PC-3 (cell line): ENCODE data around the gene TUBGCP2. TPM values are rescaled to one million over a fixed set of nuclear protein-coding genes. Genes with fewer than 3 reads are reported as not detected.

ENCODE experiments used
- ATAC-seq: fragments of 200-7000 bp; cut with Tn5 transposase; 2 replicates; pipeline ENCODE4 v1.9.1; 2020; ENCODE audit warnings: mild to moderate bottlenecking, moderate library complexity
- BruUV-seq: library from RNA; stranded (reverse); fragments of 400-500 nt; replicated peaks from 2 replicates; lab custom pipeline; 2021; lab: Mats Ljungman, UMichigan
- CTCF ChIA-PET: fragments of 300-600 bp; sonication (Branson Sonifier 250); formaldehyde crosslinking; loops from one replicate; lab custom pipeline; 2022; ENCODE audit warnings: antibody characterized with exemption; lab: Charles Lee
- POLR2A ChIA-PET: fragments of 300-600 bp; sonication (Branson Sonifier 250); formaldehyde crosslinking; loops from one replicate; lab custom pipeline; 2022; ENCODE audit warnings: antibody characterized with exemption; ENCODE audit not compliant: unreplicated experiment; lab: Charles Lee
- DNase-seq: peaks from one replicate; pipeline ENCODE4 v3.0.0-alpha.2; 2015
- H2AFZ ChIP-seq: fragments of 300-600 bp; sonication (generic); 2 replicates; pipeline ENCODE4 v1.6.0; 2016; ENCODE audit warnings: antibody characterized with exemption, low read length
- H3F3A ChIP-seq: fragments of 300-600 bp; sonication (generic); one replicate; pipeline ENCODE4 v1.6.0; 2017; ENCODE audit warnings: antibody characterized with exemption, low read length, control low read depth, mild to moderate bottlenecking; ENCODE audit not compliant: unreplicated experiment
- H3K27ac ChIP-seq: fragments of 300-600 bp; sonication (generic); 2 replicates; pipeline ENCODE4 v1.5.1; 2016; ENCODE audit warnings: mild to moderate bottlenecking, low read length
- H3K27me3 ChIP-seq: fragments of 300-600 bp; sonication (generic); 2 replicates; pipeline ENCODE4 v1.6.1; 2016; ENCODE audit warnings: low read length, mixed read lengths
- H3K36me3 ChIP-seq: fragments of 300-600 bp; sonication (generic); 2 replicates; pipeline ENCODE4 v1.6.1; 2016; ENCODE audit warnings: low read depth, mixed run types, low read length, mixed read lengths
- H3K4me1 ChIP-seq: fragments of 300-600 bp; sonication (generic); 2 replicates; pipeline ENCODE4 v1.5.1; 2016; ENCODE audit warnings: low read length; ENCODE audit not compliant: insufficient read depth
- H3K4me2 ChIP-seq: fragments of 300-600 bp; sonication (generic); 2 replicates; pipeline ENCODE4 v1.6.0; 2016; ENCODE audit warnings: low read length
- H3K4me3 ChIP-seq: fragments of 300-600 bp; sonication (generic); 2 replicates; pipeline ENCODE4 v1.5.1; 2016; ENCODE audit warnings: mild to moderate bottlenecking, low read length, mixed read lengths
- H3K79me2 ChIP-seq: fragments of 300-600 bp; sonication (generic); 2 replicates; pipeline ENCODE4 v1.6.1; 2017; ENCODE audit warnings: low read length, mixed read lengths
- H3K9ac ChIP-seq: fragments of 300-600 bp; sonication (generic); 2 replicates; pipeline ENCODE4 v1.6.0; 2016; ENCODE audit warnings: mild to moderate bottlenecking, low read length
- H3K9me2 ChIP-seq: fragments of 300-600 bp; sonication (generic); replicated peaks from 2 replicates; pipeline ENCODE4 v1.6.1; 2016; ENCODE audit warnings: mixed run types, low read length, mixed read lengths
- H3K9me3 ChIP-seq: fragments of 300-600 bp; sonication (generic); 2 replicates; pipeline ENCODE4 v1.6.1; 2016; ENCODE audit warnings: low read length, mixed read lengths
- H4K20me1 ChIP-seq: fragments of 300-600 bp; sonication (generic); 2 replicates; pipeline ENCODE4 v1.6.1; 2016; ENCODE audit warnings: low read length, mixed read lengths
- EZH2 ChIP-seq: fragments of 300-600 bp; sonication (generic); IDR thresholded peaks from one replicate; pipeline ENCODE4 v1.6.1; 2017; ENCODE audit warnings: antibody characterized with exemption, mild to moderate bottlenecking, low read length; ENCODE audit not compliant: unreplicated experiment
- EZH2phosphoT487 ChIP-seq: fragments of 300-600 bp; sonication (generic); IDR thresholded peaks from 2 replicates; pipeline ENCODE4 v1.6.1; 2018; ENCODE audit warnings: mild to moderate bottlenecking, antibody characterized with exemption, low read length, borderline replicate concordance
- intact Hi-C: fragments of 100-400 bp; cut with micrococcal nuclease; formaldehyde crosslinking; loops from 2 replicates; pipeline ENCODE4 v1.9.0; 2023
- total RNA-seq: library from RNA; depleted of rRNA; stranded (reverse); fragments of >200 nt; gene quantifications from 2 replicates; pipeline ENCODE4 v1.2.3, GENCODE V29; 2014
- TF ChIP-seq, protein P1 (sequence below): fragments of 300-600 bp; sonication (generic); conservative IDR thresholded peaks from 2 replicates; pipeline ENCODE4 v1.5.1; 2017; ENCODE audit warnings: antibody characterized with exemption, low read depth, mild to moderate bottlenecking, low read length

Gene TUBGCP2
- total RNA-seq, 1 experiment from 2014 or later = 72.9 TPM

- CTCF ChIA-PET = no interaction called here
- Histone ChIP-seq H3K9me2 (no peaks in the 10 kb centered on the region), H3K79me2 (no peaks in the 10 kb centered on the region), H2AFZ (peak overlapping the region; percentile 79), H3K4me1 (no peaks in the 10 kb centered on the region), H3F3A (no peaks in the 10 kb centered on the region), H3K27me3 (no peaks in the 10 kb centered on the region), H3K9me3 (no peaks in the 10 kb centered on the region), H3K4me2 (peak overlapping the region; percentile 85), H3K36me3 (no peaks in the 10 kb centered on the region), H3K9ac (no peak overlapping the region), H3K4me3 (peak overlapping the region; percentile 68), H4K20me1 (no peaks in the 10 kb centered on the region), H3K27ac (no peak overlapping the region)
- no TSS peak for BruUV-seq
- DNase-seq (peak; percentile 66), ATAC-seq (peak; percentile 94)
- intact Hi-C loops = no loop called here
- no peak for TF ChIP-seq EZH2phosphoT487
- TF ChIP-seq, protein P1, sequence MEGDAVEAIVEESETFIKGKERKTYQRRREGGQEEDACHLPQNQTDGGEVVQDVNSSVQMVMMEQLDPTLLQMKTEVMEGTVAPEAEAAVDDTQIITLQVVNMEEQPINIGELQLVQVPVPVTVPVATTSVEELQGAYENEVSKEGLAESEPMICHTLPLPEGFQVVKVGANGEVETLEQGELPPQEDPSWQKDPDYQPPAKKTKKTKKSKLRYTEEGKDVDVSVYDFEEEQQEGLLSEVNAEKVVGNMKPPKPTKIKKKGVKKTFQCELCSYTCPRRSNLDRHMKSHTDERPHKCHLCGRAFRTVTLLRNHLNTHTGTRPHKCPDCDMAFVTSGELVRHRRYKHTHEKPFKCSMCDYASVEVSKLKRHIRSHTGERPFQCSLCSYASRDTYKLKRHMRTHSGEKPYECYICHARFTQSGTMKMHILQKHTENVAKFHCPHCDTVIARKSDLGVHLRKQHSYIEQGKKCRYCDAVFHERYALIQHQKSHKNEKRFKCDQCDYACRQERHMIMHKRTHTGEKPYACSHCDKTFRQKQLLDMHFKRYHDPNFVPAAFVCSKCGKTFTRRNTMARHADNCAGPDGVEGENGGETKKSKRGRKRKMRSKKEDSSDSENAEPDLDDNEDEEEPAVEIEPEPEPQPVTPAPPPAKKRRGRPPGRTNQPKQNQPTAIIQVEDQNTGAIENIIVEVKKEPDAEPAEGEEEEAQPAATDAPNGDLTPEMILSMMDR = peak; percentile 73
- POLR2A ChIA-PET = interaction anchor here (0.6 kb wide), 1 partner anchor 157 kb away, joined by 4 read pairs; no protein-coding TSS in a partner anchor
These were observed 9.9 kb upstream of the TUBGCP2 start for GRCh38 chr10:133318494-133319127.

- DNase-seq (no peak), ATAC-seq (no peak)
- Histone ChIP-seq H3K9me2 (no peaks in the 10 kb centered on the region), H3K27me3 (no peaks in the 10 kb centered on the region), H3F3A (no peaks in the 10 kb centered on the region), H3K9me3 (no peaks in the 10 kb centered on the region), H3K9ac (no peak overlapping the region), H3K36me3 (no peaks in the 10 kb centered on the region; the same call in 1 of the 2 replicates), H3K27ac (no peak overlapping the region), H2AFZ (no peak overlapping the region), H3K79me2 (no peaks in the 10 kb centered on the region), H3K4me1 (no peaks in the 10 kb centered on the region), H4K20me1 (no peaks in the 10 kb centered on the region), H3K4me2 (no peak overlapping the region), H3K4me3 (no peak overlapping the region)
- TF ChIP-seq EZH2phosphoT487 = no peak
- TF ChIP-seq, protein P1 = no peak
- no peak for TF ChIP-seq EZH2
- intact Hi-C loops = no loop called here
- ChIA-PET CTCF (no interaction called here), POLR2A (no interaction called here)
- no TSS peak for BruUV-seq
These were observed 8.1 kb upstream of the TUBGCP2 start for GRCh38 chr10:133316732-133317131.

- intact Hi-C loops = no loop called here
These were observed 7.6 kb upstream of the TUBGCP2 start for GRCh38 chr10:133316266-133316665.

More at GRCh38 chr10:133316266-133316665, 7.6 kb upstream of the TUBGCP2 start:
- Histone ChIP-seq H2AFZ (no peak overlapping the region), H3K9me2 (no peaks in the 10 kb centered on the region), H3K4me3 (no peak overlapping the region), H3K27ac (no peak overlapping the region), H3K27me3 (no peaks in the 10 kb centered on the region), H3K9me3 (no peaks in the 10 kb centered on the region), H3K36me3 (peaks cover 3% of the 10 kb centered on the region; the same call in 1 of the 2 replicates), H3K4me1 (no peaks in the 10 kb centered on the region), H3K9ac (no peak overlapping the region), H3K4me2 (no peak overlapping the region), H3K79me2 (no peaks in the 10 kb centered on the region), H3F3A (no peaks in the 10 kb centered on the region), H4K20me1 (no peaks in the 10 kb centered on the region)
- ChIA-PET CTCF (no interaction called here), POLR2A (no interaction called here)
- BruUV-seq = no TSS peak
- no peak for ATAC-seq
- DNase-seq = no peak
- TF ChIP-seq EZH2phosphoT487 = no peak
- TF ChIP-seq, protein P1 = no peak
- no peak for TF ChIP-seq EZH2
